ENCODE results near the gene CKAP2L.

- TF ChIP-seq EZH2phosphoT487 (IDR thresholded peaks at IDR 0.05; ENCODE audit: borderline replicate concordance, low read length) (no peak), EZH2 (IDR thresholded peaks at IDR 0.05; ENCODE audit: low read length, unreplicated experiment) (no peak), CTCF (conservative IDR thresholded peaks at IDR 0.05; ENCODE audit: low read depth, low read length) (no peak)
These were observed 17.9 kb upstream of the CKAP2L start for GRCh38 chr2:112782234-112782799.

Data from PC-3 (cell line).